Right forelimb (tissue), 1 donor: ENCODE data around the gene RAB11FIP4.
"Not testable (repeated sequence)": the region's sequence is repeated elsewhere in the genome, so short reads cannot be mapped to it uniquely, and the experiment has no call there.

Experiments
- DNase-seq: peaks from one replicate; pipeline ENCODE4 v3.0.0-alpha.2; 2018

Gene RAB11FIP4

DNA sequence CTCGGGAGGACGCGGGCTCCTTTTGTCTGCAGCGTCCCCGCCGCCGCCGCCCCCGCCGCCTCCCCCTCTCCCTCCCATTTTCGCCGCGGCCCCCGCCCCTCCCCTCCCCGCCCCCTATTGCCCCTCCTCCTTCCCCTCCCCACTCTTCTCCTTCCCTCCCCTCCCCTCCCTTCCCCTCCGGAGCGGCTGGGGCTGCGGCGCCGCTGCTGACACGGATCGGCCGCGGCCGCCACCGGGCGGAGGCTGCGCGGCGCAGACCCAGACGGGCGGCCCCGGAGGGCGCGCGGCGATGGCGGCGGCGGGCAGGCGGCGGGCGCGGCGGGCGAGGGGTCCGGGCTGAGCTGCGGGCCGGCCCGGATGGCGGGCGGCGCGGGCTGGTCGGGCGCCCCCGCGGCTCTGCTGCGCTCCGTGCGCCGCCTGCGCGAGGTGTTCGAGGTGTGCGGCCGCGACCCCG lies at the start of gene RAB11FIP4:
Gene RAB11FIP4 (plus strand): TSS at position 180 of the 454 bp plus-strand sequence. CDS start 178 bp downstream, at position 358.
- DNase-seq, result no peak

DNA sequence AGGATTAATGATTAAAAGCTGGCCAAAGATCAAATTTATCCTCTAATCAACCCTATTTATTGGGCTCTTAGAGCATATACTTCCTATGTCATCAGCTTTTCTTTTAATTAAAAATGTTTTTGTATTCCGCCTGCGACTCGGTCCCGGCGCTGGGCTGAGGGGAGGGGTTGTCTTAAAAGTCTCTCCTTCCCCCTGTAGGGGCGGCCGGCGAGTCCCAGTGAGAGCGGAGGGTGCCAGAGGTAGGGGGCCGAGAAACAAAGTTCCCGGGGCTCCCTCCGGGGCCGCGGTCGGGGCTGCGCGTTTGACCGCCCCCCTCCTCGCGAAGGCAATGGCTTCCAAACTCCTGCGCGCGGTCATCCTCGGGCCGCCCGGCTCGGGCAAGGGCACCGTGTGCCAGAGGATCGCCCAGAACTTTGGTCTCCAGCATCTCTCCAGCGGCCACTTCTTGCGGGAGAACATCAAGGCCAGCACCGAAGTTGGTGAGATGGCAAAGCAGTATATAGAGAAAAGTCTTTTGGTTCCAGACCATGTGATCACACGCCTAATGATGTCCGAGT lies 46.2 kb upstream of the RAB11FIP4 start:
- not testable (repeated sequence) for DNase-seq

DNA sequence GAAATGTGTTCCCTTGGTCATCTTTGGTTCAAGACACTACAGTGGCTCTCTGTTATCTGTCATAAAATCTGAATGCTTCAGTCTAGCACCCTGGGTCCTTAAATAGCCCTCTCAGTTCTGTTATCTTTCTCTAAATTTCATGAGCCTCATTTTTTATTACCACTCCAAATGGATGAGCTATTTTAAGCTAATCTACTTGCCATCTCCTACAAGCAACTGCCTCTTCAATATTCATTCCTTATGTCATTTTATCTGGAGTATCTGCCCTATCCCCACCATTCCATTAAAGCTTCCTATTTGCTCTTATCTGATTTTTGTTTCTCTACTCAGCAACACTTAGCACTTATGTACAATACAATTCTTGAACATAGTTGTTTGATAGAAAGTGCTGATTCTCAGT lies 42.0 kb upstream of the RAB11FIP4 start:
- DNase-seq, result no peak

DNA sequence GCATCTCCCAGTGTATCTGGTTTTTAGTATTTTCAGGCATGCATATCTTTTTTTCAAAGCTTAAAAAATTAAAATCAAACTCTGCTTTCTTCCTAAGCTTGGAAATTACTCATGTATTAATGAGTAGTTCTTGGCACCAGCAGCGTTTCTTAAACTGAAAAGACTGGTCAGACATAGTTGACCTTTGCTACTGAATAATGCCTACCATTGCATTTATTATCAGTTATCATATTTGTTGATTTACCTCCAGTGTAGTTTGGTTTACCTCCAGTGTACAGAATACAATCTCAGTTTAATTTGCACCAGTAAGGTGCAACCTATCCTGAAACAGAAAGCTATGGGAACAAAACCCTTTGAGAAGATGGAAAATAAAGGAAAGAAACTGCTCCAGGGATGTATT lies 35.5 kb upstream of the RAB11FIP4 start:
- DNase-seq, result no peak

- DNase-seq, result no peak
Measured at GRCh38 chr17:31357091-31357490, 34.4 kb upstream of the RAB11FIP4 start.

DNA sequence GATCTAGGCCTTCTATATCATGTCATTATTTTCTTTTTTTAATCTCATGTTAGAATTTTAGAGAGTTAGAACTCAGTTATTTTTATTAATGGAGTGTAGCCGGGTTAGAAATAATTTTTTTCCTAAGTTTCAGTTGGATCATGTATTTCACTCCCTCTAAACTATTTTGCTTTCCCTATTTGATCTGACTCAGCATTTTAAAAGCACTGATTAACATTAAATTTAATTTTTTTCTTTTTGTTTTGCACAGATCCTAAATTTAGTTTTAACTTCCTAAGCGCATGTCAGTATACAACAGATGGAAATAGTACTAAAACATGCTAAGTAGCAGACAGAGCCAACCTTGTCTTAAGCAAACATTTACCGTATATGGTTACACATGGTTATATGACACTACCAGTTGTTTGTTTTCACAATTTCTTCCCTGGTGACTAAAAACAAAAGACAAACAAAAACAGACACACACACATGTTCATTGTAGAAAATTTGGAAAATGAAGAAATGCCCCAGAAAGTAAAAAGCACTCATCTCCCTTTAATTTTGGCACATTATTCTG lies 33.6 kb upstream of the RAB11FIP4 start:
- DNase-seq, result no peak

- DNase-seq, result no peak
Measured at GRCh38 chr17:31364012-31364411, 27.5 kb upstream of the RAB11FIP4 start.

- no peak for DNase-seq
Measured at GRCh38 chr17:31366088-31366487, 25.4 kb upstream of the RAB11FIP4 start.

GRCh38 chr17:31369266-31369665 lies 22.2 kb upstream of the RAB11FIP4 start:
- DNase-seq, result no peak

DNA sequence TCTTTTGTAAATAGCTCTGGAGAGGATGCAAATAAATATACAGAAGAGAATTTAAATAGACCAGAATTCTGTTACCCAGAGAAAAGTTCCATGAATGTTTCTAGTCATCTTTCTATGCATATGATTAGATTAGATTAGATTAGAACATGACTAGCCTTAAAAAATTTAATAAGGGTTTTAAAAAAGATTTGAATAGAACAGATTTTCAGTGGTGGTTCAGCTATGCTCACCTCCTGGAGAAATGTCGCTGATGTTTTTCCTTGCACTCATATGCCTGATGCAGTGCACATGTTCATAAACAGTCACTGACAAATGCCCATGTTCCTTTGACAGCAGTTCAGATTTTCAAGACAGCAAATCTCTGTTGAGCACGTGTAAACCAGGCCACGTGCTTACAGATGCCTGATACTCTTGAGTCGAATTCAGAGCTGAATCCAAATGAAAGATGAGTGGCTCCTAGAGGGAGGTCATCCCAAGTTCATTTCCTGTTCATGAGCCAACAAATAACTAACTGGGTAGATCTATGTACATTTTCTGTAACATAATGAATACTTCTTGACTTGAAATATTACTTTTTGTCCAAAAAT lies 19.9 kb upstream of the RAB11FIP4 start:
- DNase-seq, result no peak

DNA sequence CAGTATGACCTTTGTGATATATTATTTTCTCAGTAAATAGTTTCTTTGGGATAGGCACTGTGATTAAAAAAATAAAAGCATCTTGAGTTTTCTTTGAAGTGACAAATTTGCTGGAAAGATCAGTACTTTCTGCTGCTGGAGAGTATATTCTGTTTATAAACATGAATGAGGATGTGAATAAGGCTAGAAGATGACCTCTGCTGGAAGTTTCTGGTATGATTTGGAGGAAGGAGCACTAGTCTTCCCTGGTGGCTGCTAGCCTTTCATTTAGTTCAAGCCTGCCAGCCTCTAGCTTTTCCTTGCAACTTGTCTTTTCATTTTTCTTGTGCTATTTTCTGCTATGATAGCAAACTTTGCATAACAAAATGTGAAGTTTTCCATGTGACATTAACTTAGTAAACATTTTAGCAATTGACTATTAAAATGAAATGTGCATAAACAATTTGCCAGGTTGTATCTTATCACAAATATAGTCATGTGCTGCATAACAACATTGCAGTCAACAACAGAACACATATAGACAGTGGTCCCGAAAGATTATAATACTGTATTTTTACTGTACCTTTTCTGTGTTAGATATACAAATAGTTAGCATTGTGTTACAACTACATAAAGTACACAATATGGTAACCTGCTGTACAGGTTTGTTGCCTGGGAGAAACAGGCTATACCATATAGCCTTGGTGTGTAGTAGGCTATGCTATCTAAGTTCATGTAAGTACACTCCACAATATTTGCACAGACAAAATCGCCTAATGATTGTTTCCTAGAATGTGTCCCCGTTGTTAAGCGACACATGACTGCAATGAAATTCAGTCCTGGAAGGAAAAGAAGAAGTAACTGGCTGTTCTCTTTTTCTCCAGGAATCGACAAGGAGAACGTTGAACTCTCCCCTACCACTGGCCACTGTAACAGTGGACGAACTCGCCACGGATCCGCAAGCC lies 18.1 kb upstream of the RAB11FIP4 start:
- no peak for DNase-seq

DNA sequence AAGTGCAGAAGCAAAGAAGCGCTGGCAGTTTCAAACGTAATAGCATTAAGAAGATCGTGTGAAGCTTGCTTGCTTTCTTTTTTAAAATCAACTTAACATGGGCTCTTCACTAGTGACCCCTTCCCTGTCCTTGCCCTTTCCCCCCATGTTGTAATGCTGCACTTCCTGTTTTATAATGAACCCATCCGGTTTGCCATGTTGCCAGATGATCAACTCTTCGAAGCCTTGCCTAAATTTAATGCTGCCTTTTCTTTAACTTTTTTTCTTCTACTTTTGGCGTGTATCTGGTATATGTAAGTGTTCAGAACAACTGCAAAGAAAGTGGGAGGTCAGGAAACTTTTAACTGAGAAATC lies 17.4 kb upstream of the RAB11FIP4 start:
- no peak for DNase-seq

GRCh38 chr17:31374503-31374902 lies 17.0 kb upstream of the RAB11FIP4 start:
- DNase-seq, result no peak

DNA sequence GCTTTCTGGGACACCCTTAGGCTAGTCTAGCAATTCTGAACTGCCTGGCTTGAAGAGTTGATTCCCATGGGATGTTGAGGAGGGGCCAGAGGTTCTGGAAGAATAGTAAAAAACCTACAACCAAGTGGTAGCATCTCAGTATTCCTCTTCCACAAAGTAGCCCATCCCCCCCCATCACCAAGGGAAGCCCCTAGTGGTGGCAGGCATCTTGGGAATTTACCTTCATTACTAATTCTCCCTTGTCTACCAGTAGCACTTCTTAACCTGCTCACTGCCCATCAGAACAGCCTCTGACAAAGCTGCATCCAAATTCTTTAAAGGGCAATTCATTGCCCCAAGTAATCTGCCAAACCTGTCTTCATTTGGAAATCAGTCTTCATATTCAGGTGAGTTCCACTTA lies 12.8 kb upstream of the RAB11FIP4 start:
- no peak for DNase-seq

DNA sequence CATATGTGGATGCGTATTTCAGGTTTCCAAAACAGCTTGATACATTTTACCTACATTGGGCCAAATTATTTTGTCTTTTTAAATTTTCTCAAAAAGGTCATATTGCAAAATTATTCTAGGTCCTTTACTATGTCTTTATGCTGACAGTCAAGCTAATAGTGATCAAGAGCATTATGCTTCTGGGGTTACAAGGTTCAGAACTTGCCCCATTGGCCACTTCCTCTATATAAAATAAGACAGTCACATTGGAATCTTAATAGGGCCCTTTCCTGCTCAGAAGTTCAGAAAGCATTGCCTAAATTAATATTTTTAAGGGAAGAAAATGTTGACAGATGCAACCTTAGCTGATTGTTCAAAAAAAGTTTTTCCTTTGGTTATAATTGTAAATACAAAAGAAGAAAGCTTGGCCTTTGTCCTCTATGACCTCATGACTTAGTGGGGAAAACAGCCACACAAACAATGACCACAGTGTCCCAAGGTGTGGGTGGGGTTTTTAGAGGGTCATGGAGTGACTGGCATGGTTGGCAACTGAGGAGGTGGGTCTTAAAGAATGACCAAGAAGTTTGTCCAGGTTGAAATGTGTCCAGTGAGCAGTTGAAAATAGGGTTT lies 11.8 kb upstream of the RAB11FIP4 start:
- DNase-seq, result no peak

GRCh38 chr17:31381165-31381668 lies 10.3 kb upstream of the RAB11FIP4 start:
- DNase-seq, result no peak

GRCh38 chr17:31382668-31383275 lies 8.7 kb upstream of the RAB11FIP4 start:
- DNase-seq, result not testable (repeated sequence)

- DNase-seq, result not testable (repeated sequence)
Measured at GRCh38 chr17:31383488-31383887, 8.0 kb upstream of the RAB11FIP4 start.

DNA sequence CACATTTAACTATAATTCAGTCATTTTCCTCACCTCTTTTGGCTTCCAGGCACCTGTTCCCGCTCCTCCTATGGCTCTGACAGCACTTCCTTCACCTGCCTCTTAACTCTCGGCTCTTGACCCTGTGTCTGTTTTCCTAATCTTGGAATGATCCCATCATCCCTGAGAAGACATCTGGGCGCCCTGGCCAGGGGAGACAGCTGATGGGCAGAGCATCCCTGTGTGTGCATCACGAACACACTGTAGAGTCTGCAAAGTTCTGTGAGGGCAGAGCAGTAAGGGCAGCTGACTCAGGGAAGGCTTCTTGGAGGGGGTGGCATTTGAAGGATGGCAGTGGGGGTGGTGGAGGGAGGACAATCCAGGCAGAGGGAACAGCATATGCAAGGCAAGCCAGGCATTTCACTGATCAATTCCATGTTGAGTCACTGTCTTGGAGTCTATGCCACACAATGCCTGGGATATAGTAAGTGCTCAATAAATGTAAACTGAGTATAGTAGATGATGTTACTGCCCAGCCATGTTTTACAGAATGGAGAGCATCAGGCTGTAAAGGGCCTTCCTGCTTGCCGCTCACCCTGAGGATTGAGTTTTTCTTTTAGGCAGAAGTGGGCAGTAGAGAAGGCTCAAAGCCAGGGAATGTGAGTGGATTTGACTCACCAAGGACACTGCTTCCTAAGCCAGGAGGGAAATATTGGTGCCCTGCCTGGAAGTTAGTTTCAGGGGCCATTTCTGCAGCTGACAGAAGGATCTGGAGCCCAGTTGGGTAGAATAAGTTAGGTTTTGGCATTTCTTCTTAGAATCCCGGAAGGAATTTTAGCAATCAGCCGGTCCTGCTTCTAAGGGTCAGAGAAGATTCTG lies 5.8 kb upstream of the RAB11FIP4 start:
- DNase-seq, result no peak

DNA sequence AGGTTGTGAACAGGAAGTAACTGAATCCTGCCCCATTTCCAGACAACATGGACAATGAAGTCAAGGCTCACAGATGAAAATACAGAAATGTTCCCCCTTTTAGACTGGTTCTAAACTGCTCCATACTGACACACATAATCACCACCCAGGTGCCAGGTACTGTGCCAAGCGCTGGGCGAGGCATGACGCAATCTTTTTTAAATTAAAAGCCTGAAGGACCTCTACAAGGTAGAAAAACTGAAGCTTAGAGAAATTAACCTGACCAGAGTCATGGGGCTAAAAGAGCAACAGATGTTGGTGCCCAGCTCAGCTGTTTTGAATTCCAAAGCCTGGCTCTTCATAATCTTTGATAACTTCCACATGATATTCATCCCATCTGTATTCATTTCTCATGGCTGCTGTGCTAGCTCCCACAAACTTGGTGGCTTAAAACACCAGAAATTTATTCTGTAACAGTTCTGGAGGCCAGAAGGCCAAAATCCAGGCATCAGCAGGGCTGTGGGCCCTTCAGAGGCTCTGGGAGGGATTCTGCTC lies 4.9 kb upstream of the RAB11FIP4 start:
- no peak for DNase-seq

GRCh38 chr17:31387438-31387837 lies 4.0 kb upstream of the RAB11FIP4 start:
- DNase-seq, result no peak
